Measurements from ENCODE around the gene CDC73. TPM values are rescaled to one million over a fixed set of nuclear protein-coding genes. Genes with fewer than 3 reads are reported as not detected.
"Not testable (repeated sequence)": the region's sequence is repeated elsewhere in the genome, so short reads cannot be mapped to it uniquely, and the experiment has no call there.

The CDC73 gene
- polyA plus RNA-seq, 1 donor, result 28.1 TPM

DNA sequence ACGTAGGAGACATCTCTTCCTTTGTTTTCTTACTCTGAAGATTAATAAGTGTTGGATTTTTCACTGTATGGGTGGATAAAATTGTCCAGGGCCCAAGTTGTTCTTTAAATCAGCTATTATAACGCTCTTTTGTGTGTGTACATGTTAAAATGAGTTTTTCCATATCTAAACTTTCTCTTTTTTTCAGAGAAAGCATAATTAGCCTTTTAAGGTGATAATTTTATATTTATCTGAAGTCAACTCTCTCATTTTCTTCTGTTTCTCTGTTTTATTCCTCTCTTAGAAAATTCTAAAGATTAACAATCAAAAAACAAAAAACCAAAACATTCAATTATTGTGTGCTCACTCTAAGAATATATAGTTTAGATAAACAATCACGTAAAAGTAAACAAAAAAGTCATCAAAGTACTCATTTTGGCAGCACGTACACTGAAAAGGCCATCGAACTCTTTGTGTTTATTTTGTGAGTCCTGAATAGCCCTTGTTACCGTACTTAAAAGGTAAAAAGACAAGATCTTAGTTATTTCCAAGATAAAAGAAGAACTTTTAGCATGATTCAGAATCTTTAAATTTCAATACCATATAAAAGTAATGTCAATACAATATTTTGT, 7.2 kb upstream of the CDC73 start:
- no peak for DNase-seq

DNA sequence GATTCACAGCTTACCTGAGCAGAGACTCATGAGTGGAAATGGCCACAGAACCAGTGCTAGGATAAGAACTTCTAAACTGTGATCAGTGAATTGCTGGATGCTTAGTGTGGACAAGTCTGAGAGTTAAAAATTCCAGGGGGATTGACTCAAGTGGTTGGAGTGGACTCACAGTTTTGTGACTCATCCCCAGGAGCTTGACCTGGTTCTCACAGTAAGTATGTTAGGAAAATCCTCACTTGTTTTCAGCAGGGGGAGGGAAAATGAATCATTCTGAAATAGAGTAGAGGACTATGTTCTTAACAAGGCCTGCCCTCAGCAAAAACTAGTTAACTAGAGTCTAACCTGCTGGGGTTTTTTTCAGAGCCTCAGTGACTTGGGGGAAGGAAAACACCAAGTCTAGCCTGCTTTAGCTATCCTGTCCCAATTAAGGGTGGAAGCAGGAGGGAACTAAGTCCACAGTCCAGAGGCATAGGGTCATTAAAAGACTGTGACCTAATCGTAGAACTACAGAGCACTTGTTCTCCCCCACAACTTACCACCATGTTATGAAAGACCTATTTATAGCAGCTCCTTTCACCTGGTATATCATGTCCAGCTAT, 6.1 kb upstream of the CDC73 start:
- no peak for DNase-seq

DNA sequence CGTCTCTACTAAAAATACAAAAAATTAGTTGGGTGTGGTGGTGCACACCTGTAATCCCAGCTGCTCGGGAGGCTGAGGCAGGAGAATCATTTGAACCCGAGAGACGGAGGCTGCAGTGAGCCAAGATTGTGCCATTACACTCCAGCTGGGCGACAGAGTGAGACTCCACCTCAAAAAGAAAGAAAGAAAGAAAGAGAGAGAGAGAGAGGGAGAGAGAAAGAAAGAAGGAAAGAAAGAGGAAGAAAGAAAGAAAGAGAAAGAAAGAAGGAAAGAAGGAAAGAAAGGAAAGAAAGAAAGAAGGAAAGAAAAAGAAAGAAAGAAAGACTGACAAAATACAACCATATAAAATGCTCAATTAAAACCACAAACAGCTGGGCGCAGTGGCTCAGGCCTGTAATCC, 4.7 kb upstream of the CDC73 start:
- not testable (repeated sequence) for DNase-seq

DNA sequence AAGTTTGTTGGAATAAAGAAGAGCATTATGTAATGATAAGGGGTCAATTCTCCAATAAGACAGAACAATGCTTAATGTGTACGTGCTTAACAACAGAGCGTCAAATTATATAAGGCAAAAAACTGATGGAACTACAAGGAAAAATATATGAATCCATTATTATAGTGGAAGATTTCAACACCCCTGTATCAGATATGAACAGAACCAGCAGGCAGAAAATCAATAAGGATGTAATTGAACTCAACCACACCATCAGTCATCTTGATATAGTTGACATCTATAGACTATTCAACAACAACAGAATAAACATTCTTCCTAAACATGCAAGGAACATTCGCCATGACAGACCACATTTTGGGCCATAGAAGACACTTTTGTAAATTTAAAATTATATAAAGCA, 3.6 kb upstream of the CDC73 start:
- no peak for DNase-seq

DNA sequence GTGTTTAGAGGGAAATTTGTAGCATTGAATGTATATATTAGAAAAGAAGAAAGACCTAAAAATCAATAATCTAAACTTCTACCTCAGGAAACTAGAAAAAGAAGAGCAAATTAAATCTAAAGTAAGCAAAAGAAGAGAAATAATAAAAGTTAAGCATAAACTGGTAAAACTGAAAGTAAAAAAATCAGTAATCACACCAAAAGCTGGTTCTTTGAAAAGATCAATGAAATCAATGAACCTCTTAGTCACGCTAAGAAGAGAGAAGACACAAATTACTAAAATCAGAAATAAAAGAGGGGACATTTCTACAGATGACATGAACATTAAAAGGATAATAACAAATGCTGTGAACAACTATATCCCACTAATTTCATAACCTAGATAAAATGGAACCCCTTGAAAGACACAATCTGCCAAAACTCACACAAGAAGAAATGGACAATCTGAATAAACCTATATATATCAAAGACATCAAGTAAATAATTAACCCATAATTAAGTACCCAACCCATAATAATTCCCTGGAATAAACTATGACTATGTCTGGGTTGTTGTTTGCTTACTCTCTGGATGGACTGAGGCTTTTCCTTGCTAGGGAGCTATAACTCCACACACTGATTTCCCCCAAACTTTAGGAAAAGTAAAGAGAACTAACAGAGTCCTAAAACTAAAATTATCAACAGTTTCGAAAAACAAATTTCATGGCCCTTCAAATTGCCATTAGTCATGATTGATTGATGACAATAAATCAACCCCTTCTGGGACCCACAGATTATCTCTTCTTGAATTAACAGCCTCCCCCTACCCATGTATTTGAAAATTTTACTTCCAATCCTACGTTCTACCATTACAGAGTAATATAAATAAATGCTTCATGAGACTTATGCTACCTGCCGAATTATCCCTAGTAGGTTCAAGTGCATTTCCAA, 2.8 kb upstream of the CDC73 start:
- no peak for DNase-seq

DNA sequence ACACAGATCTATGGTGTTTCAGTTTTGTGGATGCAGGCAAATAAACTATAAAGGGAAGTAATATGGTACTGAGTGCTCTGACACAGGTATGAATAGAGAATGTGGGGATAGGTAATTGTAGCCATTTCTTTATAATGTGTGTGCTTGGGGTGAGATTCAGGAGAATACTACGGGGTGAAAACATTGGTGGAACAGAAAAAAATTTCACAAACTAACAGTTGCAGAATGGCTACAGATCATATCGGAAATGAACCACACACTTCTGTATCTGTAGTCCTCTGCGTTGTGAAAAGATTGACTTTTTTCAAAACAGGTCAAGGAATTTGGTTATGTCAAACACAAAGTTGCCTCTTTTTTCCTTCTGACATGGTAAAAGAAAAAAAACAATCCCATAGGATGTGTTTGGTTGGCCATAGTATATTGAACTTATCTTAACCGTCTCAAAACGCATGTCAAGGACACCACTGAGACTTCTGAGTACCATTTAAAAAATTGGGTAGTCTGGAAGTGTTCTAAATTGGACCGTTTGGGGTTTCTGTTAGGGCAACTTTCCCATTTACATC, 1.1 kb upstream of the CDC73 start:
- peak; percentile 4 for DNase-seq

DNA sequence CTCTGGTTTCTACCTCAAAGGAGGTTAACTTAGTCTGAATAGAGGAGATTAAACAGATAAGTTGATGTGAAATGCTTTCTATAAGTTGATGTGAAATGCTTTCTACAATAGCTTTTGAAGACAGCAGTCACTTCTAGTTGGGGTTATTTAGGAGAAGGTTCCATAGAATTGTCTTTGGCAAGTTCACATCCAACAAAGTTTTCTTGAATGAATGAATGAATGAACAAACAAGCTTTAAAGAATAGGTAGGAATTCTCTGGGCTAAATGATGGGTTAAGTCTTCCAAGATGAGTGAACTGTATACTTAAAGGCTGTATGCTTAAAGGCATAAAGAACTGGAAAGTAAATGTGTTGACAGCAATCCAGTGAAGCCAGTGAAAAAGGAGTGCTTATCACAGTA, 1.9 kb downstream of the CDC73 start:
- DNase-seq, result no peak

DNA sequence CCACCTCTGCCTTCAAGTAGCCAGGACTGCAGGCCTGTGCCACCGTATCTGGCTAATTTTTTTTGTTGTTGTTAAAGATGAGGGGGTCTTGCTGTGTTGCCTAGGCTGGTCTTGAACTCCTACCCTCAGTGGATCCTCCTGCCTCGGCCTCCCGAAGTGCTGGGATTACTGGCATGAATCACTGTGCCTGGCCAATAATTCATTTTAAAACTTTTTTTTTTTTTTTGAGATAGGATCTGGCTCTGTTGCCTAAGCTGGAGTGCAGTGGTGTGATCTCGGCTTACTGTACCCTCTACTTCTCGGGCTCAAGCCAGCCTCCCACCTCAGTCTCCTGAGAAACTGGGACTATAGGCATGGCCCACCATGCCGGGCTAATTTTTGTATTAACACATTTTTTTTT, 3.5 kb downstream of the CDC73 start:
- DNase-seq, result no peak

DNA sequence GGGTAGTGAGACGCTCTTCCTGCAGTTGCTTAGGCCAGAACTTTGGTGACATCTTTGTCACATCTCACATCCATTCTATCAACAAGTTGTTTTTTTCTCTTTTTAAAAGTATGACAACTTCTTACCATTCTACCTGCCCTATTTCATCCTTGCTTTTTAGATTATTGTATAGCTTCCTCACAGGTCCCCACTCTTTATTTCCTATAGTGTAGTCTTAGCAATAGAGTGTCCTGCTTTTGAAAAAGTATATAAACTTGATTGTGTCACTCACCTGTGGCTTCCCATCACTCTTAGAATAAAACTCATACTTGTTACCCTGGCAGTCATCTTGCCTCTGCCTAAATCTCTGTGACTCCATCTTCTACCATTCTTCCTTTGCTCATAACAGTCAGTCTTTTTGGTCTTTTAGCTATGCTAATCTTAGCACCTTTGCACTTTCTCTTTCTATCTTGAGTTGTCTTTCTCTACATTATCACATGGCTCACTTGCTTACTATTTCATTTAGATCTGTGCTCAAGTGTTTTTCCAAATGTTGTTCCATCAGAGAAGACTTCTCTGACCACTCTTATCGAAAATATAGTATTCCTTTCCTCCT, 9.5 kb downstream of the CDC73 start:
- no peak for DNase-seq

DNA sequence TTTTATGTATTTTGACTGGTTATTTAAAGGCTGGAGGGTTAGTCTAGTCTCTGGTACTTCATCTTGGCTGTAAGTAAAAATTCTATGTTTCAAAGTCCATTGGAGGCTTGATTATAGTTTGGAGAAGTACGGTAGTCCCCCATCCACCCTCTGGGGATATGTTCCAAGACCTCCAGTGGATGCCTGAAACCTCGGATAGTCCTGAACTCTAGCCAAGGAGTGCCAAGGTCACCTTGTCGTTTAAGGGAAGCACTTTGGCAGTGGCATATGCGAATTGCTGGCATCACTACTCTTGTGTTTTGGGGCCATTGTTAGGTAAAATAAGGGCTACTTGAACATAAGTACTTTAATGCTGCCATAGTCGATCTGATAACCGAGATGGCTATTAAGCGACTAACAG, 18.4 kb downstream of the CDC73 start:
- no peak for DNase-seq

DNA sequence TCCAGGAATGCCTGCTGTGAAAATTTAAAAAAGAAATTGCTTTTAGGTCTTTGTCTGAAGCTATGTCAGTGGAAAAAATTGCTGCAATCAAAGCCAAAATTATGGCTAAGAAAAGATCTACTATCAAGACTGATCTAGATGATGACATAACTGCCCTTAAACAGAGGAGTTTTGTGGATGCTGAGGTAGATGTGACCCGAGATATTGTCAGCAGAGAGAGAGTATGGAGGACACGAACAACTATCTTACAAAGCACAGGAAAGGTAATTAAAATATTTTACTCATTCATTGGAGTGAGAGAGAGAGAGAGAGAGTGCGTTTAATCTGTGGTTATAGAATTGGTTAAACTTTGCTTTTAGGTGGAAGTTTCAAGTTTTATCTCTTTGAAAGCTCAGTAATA, 20.0 kb downstream of the CDC73 start:
- DNase-seq, result no peak

DNA sequence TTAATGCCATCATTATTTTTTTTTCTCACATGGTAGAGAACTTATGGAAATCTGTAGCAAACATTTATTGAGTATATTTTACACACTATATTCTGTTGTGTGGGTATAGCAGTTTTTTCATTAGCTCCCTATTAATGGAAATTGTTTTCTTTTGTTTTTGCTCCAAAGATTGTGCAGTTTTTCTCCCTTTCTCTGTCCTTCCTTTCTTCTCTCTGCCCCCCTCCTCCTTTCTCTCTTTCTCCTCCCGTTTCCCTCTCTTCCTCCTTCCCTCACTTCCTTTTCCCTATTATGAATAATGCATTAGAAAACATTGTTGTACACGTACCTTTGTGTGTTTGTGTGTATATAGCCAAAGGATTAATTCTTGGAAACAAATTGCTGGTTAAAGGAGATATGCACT, 20.6 kb downstream of the CDC73 start:
- no peak for DNase-seq

DNA sequence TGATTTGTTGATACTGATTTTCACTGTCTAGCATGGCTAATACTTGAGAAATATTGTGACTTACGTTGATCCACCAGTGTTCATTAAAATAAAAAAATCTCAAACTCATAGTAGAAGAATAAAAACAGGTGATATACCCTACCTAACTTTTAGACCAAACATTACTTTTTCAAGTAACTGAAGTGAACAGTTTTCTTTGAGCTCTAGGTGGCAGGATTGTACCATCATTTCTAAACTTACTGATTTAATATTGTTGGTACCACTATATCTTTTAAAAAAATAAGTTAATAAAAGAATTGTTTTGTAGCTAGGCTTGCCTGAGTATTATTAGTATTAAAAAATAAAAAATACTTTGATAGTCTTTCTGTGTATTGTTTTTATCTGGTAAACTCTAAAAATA, 21.5 kb downstream of the CDC73 start:
- DNase-seq, result peak; percentile 2

DNA sequence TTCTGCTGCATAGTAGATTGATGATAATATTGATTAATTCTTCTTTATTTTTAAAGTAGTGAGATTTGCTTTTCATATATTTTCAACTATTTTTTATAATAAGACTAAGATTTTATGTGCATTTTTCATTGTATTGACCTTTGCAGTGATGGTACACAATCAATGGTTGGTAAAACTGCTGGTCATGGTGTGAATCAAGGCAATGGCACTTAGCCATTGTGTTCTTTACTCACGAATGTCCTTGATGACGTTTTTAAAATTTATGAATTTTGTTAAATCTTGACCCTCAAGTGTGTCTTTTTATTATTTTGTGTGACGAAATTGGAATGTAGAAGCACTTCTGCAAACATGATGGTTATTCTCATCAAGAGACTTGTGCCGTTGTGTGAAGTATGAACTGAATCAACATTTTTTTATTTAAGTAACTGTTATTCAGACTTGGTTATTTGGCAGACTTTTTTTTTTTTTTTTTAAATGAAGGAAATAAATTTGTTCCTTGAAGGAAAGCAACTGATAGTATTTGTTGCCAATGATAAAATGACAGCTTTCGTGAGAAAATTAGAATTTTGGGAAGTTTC, 22.6 kb downstream of the CDC73 start:
- DNase-seq, result no peak

DNA sequence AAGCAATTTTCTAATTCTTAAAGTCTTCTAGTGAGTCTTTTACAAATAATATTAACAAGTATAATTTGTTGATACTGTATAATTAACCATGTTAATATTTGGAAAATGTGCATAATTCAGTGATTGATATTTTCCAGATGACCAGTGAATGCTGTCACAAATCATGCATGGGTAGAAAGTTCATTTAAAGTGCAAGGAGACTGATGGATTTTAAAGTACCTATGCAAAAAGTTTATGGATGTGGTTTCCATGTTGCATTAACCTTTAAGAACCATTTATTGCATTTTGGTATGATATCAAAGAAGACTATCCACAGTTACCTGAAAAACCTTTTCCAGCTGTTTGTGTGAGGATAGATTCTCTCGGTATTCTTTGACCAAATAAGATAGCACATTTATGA, 23.2 kb downstream of the CDC73 start:
- no peak for DNase-seq

DNA sequence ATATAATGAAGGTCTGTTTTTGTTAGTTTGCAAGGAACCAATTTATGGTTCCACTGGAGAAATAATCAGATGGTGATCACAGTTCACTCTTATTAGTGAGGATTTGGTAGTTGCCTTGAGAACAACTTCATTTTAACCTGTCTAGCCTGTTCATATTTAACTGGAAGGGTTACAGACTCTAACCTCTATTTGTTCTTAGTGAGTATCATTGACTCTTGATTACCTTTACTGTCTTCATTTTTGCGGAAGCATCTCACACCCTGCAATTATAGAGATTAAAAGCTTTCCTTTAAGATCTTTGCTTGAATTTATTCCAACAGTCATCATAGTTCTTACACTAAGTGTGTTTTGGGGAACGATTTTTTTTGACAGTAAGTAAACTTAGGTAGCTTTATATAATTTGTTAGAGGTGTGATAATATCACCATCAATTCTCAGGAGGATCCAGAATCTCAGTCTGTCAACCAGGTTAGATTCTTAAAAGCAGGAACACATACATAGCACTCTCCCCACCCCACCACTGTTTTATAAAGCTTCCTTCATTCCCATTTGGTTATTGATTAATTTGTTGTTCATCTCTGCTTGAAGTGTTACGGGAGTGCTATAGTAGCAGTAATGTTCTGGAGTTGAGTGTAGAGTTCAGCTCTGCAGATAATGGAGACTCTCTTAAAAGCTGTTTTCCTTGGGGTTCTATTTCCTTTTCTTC, 34.4 kb downstream of the CDC73 start:
- DNase-seq, result no peak

DNA sequence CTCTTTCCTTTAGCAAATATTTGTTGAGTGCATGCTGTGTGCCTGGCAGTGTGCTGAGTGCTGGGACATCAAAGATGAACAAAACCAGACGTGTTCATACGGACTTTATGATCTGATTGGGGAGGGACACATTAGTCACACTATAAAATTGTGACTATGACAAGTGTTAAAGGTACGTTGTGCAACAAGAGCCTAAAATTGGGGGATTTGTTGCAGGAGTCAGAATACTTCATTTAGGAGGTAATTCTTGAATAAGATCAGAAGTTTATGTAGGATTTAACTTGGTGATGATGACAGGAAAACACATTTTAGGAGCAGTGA, 35.0 kb downstream of the CDC73 start:
- no peak for DNase-seq

DNA sequence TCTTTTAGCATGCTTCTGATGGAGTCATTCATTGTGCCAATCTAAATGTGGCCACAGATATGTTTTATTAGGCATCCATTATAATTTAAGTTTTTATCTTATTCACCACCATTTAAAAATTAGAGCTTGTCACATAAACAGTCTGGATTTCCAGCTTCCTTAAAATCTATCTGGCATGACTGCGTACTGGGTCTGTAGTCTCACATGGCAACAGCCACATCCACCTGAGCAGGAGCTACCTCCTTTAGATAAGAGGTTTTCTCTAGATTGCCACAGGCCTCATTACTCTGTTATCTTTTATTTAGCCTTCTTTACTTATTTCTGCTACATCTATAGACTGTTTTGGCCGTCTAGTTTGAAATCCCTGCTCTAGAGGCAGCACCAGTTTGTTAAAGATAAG, 35.5 kb downstream of the CDC73 start:
- DNase-seq, result no peak

DNA sequence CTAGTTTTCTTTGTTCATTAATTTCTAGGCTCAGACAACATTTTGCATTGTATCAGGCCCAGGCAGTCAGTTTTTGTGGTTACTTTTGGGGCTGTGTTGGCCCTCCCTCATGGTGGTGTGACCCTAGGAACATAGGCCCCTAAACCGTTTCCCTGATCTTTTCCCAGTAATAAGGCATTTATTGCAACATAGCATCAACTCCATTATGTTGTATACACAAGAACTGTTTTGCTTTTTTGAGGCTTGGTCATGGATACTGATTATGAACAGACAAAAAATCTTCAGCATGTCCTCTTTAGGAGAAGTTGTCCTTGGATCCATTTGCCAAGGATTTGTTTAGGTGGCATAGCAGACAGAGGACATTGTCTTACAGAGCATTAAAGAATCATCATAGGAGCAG, 54.3 kb downstream of the CDC73 start:
- DNase-seq, result no peak

DNA sequence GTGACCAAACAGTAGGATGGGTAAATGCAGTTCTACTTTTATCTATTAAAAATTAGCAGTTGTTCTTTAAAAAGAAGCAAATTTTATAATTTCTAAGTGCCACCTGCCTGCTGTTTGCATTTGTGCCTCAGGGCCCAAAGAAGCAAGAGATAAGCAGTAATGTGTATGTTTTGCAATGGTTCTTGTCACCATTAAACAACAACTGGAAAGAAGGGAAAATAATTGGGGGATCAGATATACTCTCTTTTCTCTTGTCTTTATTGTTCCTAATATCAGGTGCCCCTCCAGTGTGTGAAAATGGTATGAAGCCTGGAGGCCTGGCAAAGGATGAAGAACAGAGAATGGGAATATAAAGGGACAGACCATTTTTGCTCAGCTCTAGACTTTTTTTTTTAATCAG, 55.0 kb downstream of the CDC73 start:
- no peak for DNase-seq

DNA sequence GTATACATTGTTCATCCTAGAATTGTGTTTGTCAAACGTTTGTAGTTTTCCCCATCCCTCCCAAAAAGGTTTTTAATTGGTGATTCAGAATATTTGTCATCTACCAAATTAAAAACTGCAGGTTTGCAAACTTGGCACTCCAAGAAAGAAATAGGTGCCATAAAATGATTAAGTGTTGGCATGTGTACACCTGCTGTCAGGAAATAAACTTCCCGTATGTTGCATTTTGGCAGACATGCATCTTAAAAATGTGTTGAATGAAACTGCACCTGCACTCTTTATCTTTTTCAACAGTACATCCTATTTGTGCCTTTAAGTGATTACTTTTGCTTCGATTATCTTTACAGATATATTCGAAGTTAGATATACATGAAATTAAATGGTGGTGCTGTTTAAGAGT, 57.3 kb downstream of the CDC73 start:
- DNase-seq, result no peak

DNA sequence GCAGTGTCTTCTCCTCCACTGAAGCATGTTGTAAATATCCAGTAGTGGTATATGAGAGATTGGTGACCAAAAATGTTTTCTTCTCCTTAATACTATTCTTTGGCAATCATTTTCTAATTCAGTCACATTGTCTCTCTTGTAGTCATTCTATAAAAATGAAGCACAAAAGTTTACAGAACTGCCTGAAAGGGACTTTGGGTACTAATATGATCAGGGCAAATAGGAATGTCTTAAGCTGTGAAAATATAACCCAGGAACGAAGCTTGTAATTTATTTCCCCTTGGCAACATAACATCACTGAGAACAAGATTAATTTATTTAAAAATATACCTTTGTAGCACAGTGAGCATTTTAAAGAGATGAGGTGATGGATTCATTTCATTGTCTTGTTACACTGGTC, 59.7 kb downstream of the CDC73 start:
- no peak for DNase-seq
